KOPT-K1 (cell line): ENCODE measurements around the gene CAMKMT.

Source experiments
- H3K27ac ChIP-seq: fragments of 200-600 bp; sonication (generic); 2 replicates; pipeline ENCODE4 v1.5.1; 2016; ENCODE audit warnings: antibody characterized with exemption, mild to moderate bottlenecking, low read depth, low read length; ENCODE audit not compliant: poor library complexity, severe bottlenecking
- H3K36me3 ChIP-seq: fragments of 200-600 bp; sonication (generic); 2 replicates; pipeline ENCODE4 v1.5.1; 2017; ENCODE audit warnings: antibody characterized with exemption, mild to moderate bottlenecking, low read length, moderate library complexity; ENCODE audit not compliant: insufficient read depth
- H3K9me3 ChIP-seq: fragments of 200-600 bp; sonication (generic); 2 replicates; pipeline ENCODE4 v1.5.1; 2017; ENCODE audit warnings: antibody characterized with exemption, low read length, mild to moderate bottlenecking; ENCODE audit not compliant: insufficient read depth, poor library complexity, severe bottlenecking

Gene CAMKMT

GRCh38 chr2:44388877-44389276 is 27.1 kb downstream of the CAMKMT start:
- Histone ChIP-seq H3K27ac (no peak overlapping the region), H3K36me3 (no peaks in the 10 kb centered on the region), H3K9me3 (peaks cover 8% of the 10 kb centered on the region)

GRCh38 chr2:44389895-44390294 is 28.1 kb downstream of the CAMKMT start:
- no peaks in the 10 kb centered on the region for H3K36me3 ChIP-seq
- H3K27ac ChIP-seq = no peak overlapping the region
- H3K9me3 ChIP-seq = peaks cover 4% of the 10 kb centered on the region

GRCh38 chr2:44392338-44392943 is 30.7 kb downstream of the CAMKMT start:
- H3K9me3 ChIP-seq = no peaks in the 10 kb centered on the region
- no peaks in the 10 kb centered on the region for H3K36me3 ChIP-seq

GRCh38 chr2:44397447-44398175 is 35.9 kb downstream of the CAMKMT start:
- Histone ChIP-seq H3K27ac (no peak overlapping the region), H3K9me3 (no peaks in the 10 kb centered on the region), H3K36me3 (no peaks in the 10 kb centered on the region)

More at GRCh38 chr2:44392338-44392943, 30.7 kb downstream of the CAMKMT start:
- no peak overlapping the region for H3K27ac ChIP-seq

- Histone ChIP-seq H3K27ac (no peak overlapping the region), H3K9me3 (no peaks in the 10 kb centered on the region), H3K36me3 (no peaks in the 10 kb centered on the region)
These were observed 36.6 kb downstream of the CAMKMT start for GRCh38 chr2:44398243-44398897.

GRCh38 chr2:44420725-44421124 is 59.0 kb downstream of the CAMKMT start:
- peaks cover 7% of the 10 kb centered on the region for H3K9me3 ChIP-seq
- H3K27ac ChIP-seq = no peak overlapping the region
- H3K36me3 ChIP-seq = no peaks in the 10 kb centered on the region

GRCh38 chr2:44424211-44424610 is 62.5 kb downstream of the CAMKMT start:
- H3K9me3 ChIP-seq = peaks cover 7% of the 10 kb centered on the region
- no peaks in the 10 kb centered on the region for H3K36me3 ChIP-seq
- no peak overlapping the region for H3K27ac ChIP-seq

GRCh38 chr2:44429034-44429433 is 67.3 kb downstream of the CAMKMT start:
- Histone ChIP-seq H3K27ac (no peak overlapping the region), H3K9me3 (no peaks in the 10 kb centered on the region), H3K36me3 (no peaks in the 10 kb centered on the region)

- no peaks in the 10 kb centered on the region for H3K36me3 ChIP-seq
- H3K27ac ChIP-seq = no peak overlapping the region
- no peaks in the 10 kb centered on the region for H3K9me3 ChIP-seq
These were observed 68.6 kb downstream of the CAMKMT start for GRCh38 chr2:44430342-44430741.

- Histone ChIP-seq H3K9me3 (no peaks in the 10 kb centered on the region), H3K36me3 (no peaks in the 10 kb centered on the region), H3K27ac (peak overlapping the region; percentile 43)
These were observed 72.1 kb downstream of the CAMKMT start for GRCh38 chr2:44433895-44434294.

GRCh38 chr2:44441200-44441599 is 79.5 kb downstream of the CAMKMT start:
- Histone ChIP-seq H3K27ac (no peak overlapping the region), H3K36me3 (no peaks in the 10 kb centered on the region), H3K9me3 (no peaks in the 10 kb centered on the region)

- H3K9me3 ChIP-seq = no peaks in the 10 kb centered on the region
- no peak overlapping the region for H3K27ac ChIP-seq
- no peaks in the 10 kb centered on the region for H3K36me3 ChIP-seq
These were observed 80.3 kb downstream of the CAMKMT start for GRCh38 chr2:44442019-44442418.

- Histone ChIP-seq H3K36me3 (no peaks in the 10 kb centered on the region), H3K27ac (no peak overlapping the region), H3K9me3 (no peaks in the 10 kb centered on the region)
These were observed 81.8 kb downstream of the CAMKMT start for GRCh38 chr2:44443517-44443916.

GRCh38 chr2:44444881-44445280 is 83.1 kb downstream of the CAMKMT start:
- no peaks in the 10 kb centered on the region for H3K36me3 ChIP-seq
- no peaks in the 10 kb centered on the region for H3K9me3 ChIP-seq
- no peak overlapping the region for H3K27ac ChIP-seq

GRCh38 chr2:44448860-44449527 is 87.2 kb downstream of the CAMKMT start:
- Histone ChIP-seq H3K36me3 (no peaks in the 10 kb centered on the region), H3K27ac (no peak overlapping the region), H3K9me3 (no peaks in the 10 kb centered on the region)
